AG10803 (cell line): ENCODE measurements around the gene WDR35.

Experiments used
- DNase-seq: peaks from one replicate; pipeline ENCODE4 v3.0.0; 2010; ENCODE audit warnings: low read depth
- H3K4me3 ChIP-seq: 2 replicates; pipeline ENCODE4 v1.5.1; 2011; ENCODE audit warnings: mild to moderate bottlenecking, low read length, control low read depth
- CTCF ChIP-seq: conservative IDR thresholded peaks from 2 replicates; pipeline ENCODE4 v1.5.1; 2011; ENCODE audit warnings: mild to moderate bottlenecking, low read length, control low read depth, inconsistent platforms

WDR35 gene

GRCh38 chr2:20018601-20019152 is 28.8 kb upstream of the WDR35 start:
- no peak for DNase-seq
- TF ChIP-seq CTCF, result no peak
- H3K4me3 ChIP-seq, result no peak overlapping the region

- H3K4me3 ChIP-seq, result no peak overlapping the region
- DNase-seq, result no peak
- no peak for TF ChIP-seq CTCF
These were observed 26.4 kb upstream of the WDR35 start for GRCh38 chr2:20016346-20016745.

GRCh38 chr2:20015482-20016083 is 25.7 kb upstream of the WDR35 start:
- peak; percentile 63 for TF ChIP-seq CTCF
- H3K4me3 ChIP-seq, result no peak overlapping the region
- peak; percentile 67 for DNase-seq

GRCh38 chr2:20013126-20013849 is 23.4 kb upstream of the WDR35 start:
- no peak for DNase-seq
- H3K4me3 ChIP-seq, result peak overlapping the region; percentile 51
- TF ChIP-seq CTCF, result no peak

- H3K4me3 ChIP-seq, result peak within 1 kb of the TSS; percentile 51
- TF ChIP-seq CTCF, result no peak
These were observed 22.6 kb upstream of the WDR35 start, which contains the start of gene MATN3 for GRCh38 chr2:20012282-20013125. Gene MATN3 (minus strand): TSS chr2:20012668. CDS start chr2:20012631, 37 bp downstream.

GRCh38 chr2:20012032-20012281 is 22.1 kb upstream of the WDR35 start:
- no peak for TF ChIP-seq CTCF
- peak overlapping the region; percentile 39 for H3K4me3 ChIP-seq
- DNase-seq, result no peak

More at GRCh38 chr2:20012282-20013125, 22.6 kb upstream of the WDR35 start, which contains the start of gene MATN3:
- peak; percentile 53 for DNase-seq
